ENCODE measurements around the gene GPATCH1.

GPATCH1 gene

GRCh38 chr19:33063753-33064457, 17.1 kb upstream of the GPATCH1 start:
- DNase-seq (ENCODE audit: low read depth), result no peak

- DNase-seq (ENCODE audit: low read depth), result no peak
Measured at GRCh38 chr19:33064458-33064791, 16.6 kb upstream of the GPATCH1 start.

- peak; percentile 57 for DNase-seq (ENCODE audit: low read depth)
Measured at GRCh38 chr19:33064792-33065550, 16.0 kb upstream of the GPATCH1 start, which contains the start of gene RHPN2. RHPN2 (minus strand) TSS chr19:33064888; CDS start chr19:33064852, 36 bp downstream.

GRCh38 chr19:33066543-33066942, 14.4 kb upstream of the GPATCH1 start:
- no peak for DNase-seq (ENCODE audit: low read depth)

- DNase-seq (ENCODE audit: low read depth), result no peak
Measured at GRCh38 chr19:33067121-33067520, 13.9 kb upstream of the GPATCH1 start.

- DNase-seq (ENCODE audit: low read depth), result no peak
Measured at GRCh38 chr19:33071887-33072286, 9.1 kb upstream of the GPATCH1 start.

GRCh38 chr19:33075519-33075918, 5.5 kb upstream of the GPATCH1 start:
- DNase-seq (ENCODE audit: low read depth), result no peak

GRCh38 chr19:33085570-33086128, 4.7 kb downstream of the GPATCH1 start:
- no peak for DNase-seq (ENCODE audit: low read depth)

- DNase-seq (ENCODE audit: low read depth), result no peak
Measured at GRCh38 chr19:33086955-33087354, 6.0 kb downstream of the GPATCH1 start.

GRCh38 chr19:33089010-33089409, 8.0 kb downstream of the GPATCH1 start:
- DNase-seq (ENCODE audit: low read depth), result no peak

GRCh38 chr19:33090179-33090578, 9.2 kb downstream of the GPATCH1 start:
- no peak for DNase-seq (ENCODE audit: low read depth)

GRCh38 chr19:33093420-33094210, 12.6 kb downstream of the GPATCH1 start:
- DNase-seq (ENCODE audit: low read depth), result no peak

GRCh38 chr19:33094436-33095067, 13.6 kb downstream of the GPATCH1 start:
- no peak for DNase-seq (ENCODE audit: low read depth)

- no peak for DNase-seq (ENCODE audit: low read depth)
Measured at GRCh38 chr19:33096005-33096404, 15.0 kb downstream of the GPATCH1 start.

- no peak for DNase-seq (ENCODE audit: low read depth)
Measured at GRCh38 chr19:33098055-33098534, 17.1 kb downstream of the GPATCH1 start.

GRCh38 chr19:33100894-33101644, 20.1 kb downstream of the GPATCH1 start:
- DNase-seq (ENCODE audit: low read depth), result no peak

- DNase-seq (ENCODE audit: low read depth), result no peak
Measured at GRCh38 chr19:33102893-33103292, 21.9 kb downstream of the GPATCH1 start.

- DNase-seq (ENCODE audit: low read depth), result no peak
Measured at GRCh38 chr19:33108161-33108560, 27.2 kb downstream of the GPATCH1 start.

- DNase-seq (ENCODE audit: low read depth), result peak; percentile 39
Measured at GRCh38 chr19:33110137-33110910, 29.3 kb downstream of the GPATCH1 start.

- DNase-seq (ENCODE audit: low read depth), result no peak
Measured at GRCh38 chr19:33111587-33111986, 30.6 kb downstream of the GPATCH1 start.
